ENCODE results near the gene SYT8. TPM values are rescaled to one million over a fixed set of nuclear protein-coding genes. Genes with fewer than 3 reads are reported as not detected.

Gene SYT8
- total RNA-seq, 2 experiments from 2014 or later = not detected

GRCh38 chr11:1820463-1821325 is 14.1 kb upstream of the SYT8 start:
- H3K36me3 Mint-ChIP-seq (ENCODE audit: low read depth) = no peaks in the 10 kb centered on the region

DNA sequence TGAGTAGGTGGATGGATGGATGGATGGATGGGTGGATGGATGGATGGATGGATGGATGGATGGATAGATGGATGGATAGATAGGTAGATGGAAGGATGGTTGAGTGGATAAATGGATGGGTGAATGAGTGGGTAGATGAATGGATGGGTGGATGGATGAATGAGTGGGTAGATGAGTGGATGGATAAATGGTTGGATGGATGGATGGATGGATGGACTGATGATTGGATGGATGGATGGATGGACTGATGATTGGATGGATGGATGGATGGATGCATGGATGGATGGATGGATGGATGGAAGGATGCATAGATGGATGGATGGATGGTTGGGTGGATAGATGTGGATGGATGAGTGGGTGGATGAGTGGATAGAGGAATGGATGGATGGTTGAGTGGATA is 13.2 kb upstream of the SYT8 start:
- no peaks in the 10 kb centered on the region for H3K4me1 Mint-ChIP-seq (ENCODE audit: low read depth)
- DNase-seq = no peak
- H3K27ac Mint-ChIP-seq = no peak overlapping the region
- H3K36me3 Mint-ChIP-seq (ENCODE audit: low read depth) = no peaks in the 10 kb centered on the region
- peaks cover 9% of the 10 kb centered on the region for H3K27me3 Mint-ChIP-seq (ENCODE audit: low read depth)
- no peak for ATAC-seq
- peaks cover 13% of the 10 kb centered on the region for H3K9me3 Mint-ChIP-seq (ENCODE audit: insufficient read depth)
- ChIA-PET CTCF (no interaction called here), POLR2A (no interaction called here)
- no peak overlapping the region for H3K4me3 Mint-ChIP-seq

More at GRCh38 chr11:1820463-1821325, 14.1 kb upstream of the SYT8 start:
- ChIA-PET CTCF (interaction anchor here (1.3 to 1.5 kb wide), 2 partner anchors 127 to 168 kb away, joined by 3 to 10 read pairs; no protein-coding TSS in a partner anchor), POLR2A (no interaction called here)
- Mint-ChIP-seq H3K4me1 (ENCODE audit: low read depth) (no peaks in the 10 kb centered on the region), H3K4me3 (no peak overlapping the region), H3K9me3 (ENCODE audit: insufficient read depth) (peaks cover 13% of the 10 kb centered on the region), H3K27ac (no peak overlapping the region), H3K27me3 (ENCODE audit: low read depth) (peaks cover 9% of the 10 kb centered on the region)
- DNase-seq (no peak), ATAC-seq (no peak)

GRCh38 chr11:1822648-1823375 is 12.0 kb upstream of the SYT8 start:
- Mint-ChIP-seq H3K4me3 (no peak overlapping the region), H3K27ac (no peak overlapping the region), H3K4me1 (ENCODE audit: low read depth) (no peaks in the 10 kb centered on the region), H3K27me3 (ENCODE audit: low read depth) (peaks cover 2% of the 10 kb centered on the region), H3K36me3 (ENCODE audit: low read depth) (no peaks in the 10 kb centered on the region), H3K9me3 (ENCODE audit: insufficient read depth) (peaks cover 6% of the 10 kb centered on the region)
- ATAC-seq (no peak), DNase-seq (no peak)
- ChIA-PET CTCF (interaction anchor here (0.6 to 1.7 kb wide), 5 partner anchors 9 to 170 kb away, joined by 3 to 6 read pairs (median 3); no protein-coding TSS in a partner anchor), POLR2A (no interaction called here)

GRCh38 chr11:1823376-1824220 is 11.2 kb upstream of the SYT8 start:
- ChIA-PET POLR2A (no interaction called here), CTCF (interaction anchor here (0.7 to 1.7 kb wide), 4 partner anchors 9 to 171 kb away, joined by 3 to 6 read pairs (median 4); no protein-coding TSS in a partner anchor)
- Mint-ChIP-seq H3K4me1 (ENCODE audit: low read depth) (no peaks in the 10 kb centered on the region), H3K4me3 (no peak overlapping the region), H3K36me3 (ENCODE audit: low read depth) (no peaks in the 10 kb centered on the region), H3K9me3 (ENCODE audit: insufficient read depth) (peaks cover 2% of the 10 kb centered on the region), H3K27me3 (ENCODE audit: low read depth) (no peaks in the 10 kb centered on the region), H3K27ac (no peak overlapping the region)
- ATAC-seq (no peak), DNase-seq (no peak)

GRCh38 chr11:1824221-1825038 is 10.4 kb upstream of the SYT8 start:
- Mint-ChIP-seq H3K4me1 (ENCODE audit: low read depth) (no peaks in the 10 kb centered on the region), H3K27ac (no peak overlapping the region), H3K36me3 (ENCODE audit: low read depth) (no peaks in the 10 kb centered on the region), H3K9me3 (ENCODE audit: insufficient read depth) (no peaks in the 10 kb centered on the region), H3K27me3 (ENCODE audit: low read depth) (no peaks in the 10 kb centered on the region), H3K4me3 (no peak overlapping the region)
- ATAC-seq = no peak
- ChIA-PET POLR2A (no interaction called here), CTCF (interaction anchor here (0.7 to 1.1 kb wide), 2 partner anchors 9 to 172 kb away, joined by 3 to 5 read pairs; no protein-coding TSS in a partner anchor)
- no peak for DNase-seq

GRCh38 chr11:1825039-1825740 is 9.6 kb upstream of the SYT8 start:
- Mint-ChIP-seq H3K27ac (no peak overlapping the region), H3K9me3 (ENCODE audit: insufficient read depth) (no peaks in the 10 kb centered on the region), H3K27me3 (ENCODE audit: low read depth) (no peaks in the 10 kb centered on the region), H3K36me3 (ENCODE audit: low read depth) (no peaks in the 10 kb centered on the region), H3K4me1 (ENCODE audit: low read depth) (no peaks in the 10 kb centered on the region), H3K4me3 (no peak overlapping the region)
- ATAC-seq (peak; percentile 38), DNase-seq (no peak)
- POLR2A ChIA-PET = no interaction called here
- CTCF ChIA-PET = interaction anchor here (1.0 to 1.1 kb wide), 2 partner anchors 131 to 172 kb away, joined by 4 to 5 read pairs; no protein-coding TSS in a partner anchor

DNA sequence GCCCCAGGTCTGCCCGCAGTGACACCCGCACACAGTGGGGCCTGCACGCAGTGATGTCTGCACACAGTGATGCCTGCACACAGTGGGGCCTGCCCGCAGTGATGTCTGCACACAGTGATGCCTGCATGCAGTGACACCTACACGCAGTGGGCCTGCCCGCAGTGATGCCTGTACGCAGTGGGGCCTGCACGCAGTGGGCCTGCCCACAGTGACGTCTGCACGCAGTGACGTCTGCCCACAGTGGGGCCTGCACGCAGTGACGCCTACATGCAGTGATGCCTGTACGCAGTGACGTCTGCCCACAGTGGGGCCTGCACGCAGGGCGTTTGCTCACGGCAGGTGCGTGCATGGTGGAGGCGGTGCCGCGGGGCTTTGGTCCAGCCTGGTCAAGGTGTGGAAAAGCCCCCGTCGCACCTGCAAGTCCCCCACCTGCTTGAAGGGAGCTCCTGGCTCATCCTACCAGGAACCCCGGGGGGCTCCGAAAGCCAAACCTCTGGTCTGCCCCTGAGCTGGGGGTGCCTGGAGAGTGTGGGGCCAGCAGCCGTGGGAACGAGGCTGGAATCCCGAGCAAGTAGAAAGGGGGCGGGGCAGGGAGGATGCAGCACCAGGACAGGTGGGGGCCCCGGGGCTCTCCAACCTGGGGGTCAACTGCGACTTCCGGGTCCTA is 8.9 kb upstream of the SYT8 start:
- CTCF ChIA-PET = interaction anchor here (1.0 kb wide), 1 partner anchor 132 kb away, joined by 4 read pairs; no protein-coding TSS in a partner anchor
- H3K36me3 Mint-ChIP-seq (ENCODE audit: low read depth) = no peaks in the 10 kb centered on the region
- no peaks in the 10 kb centered on the region for H3K4me1 Mint-ChIP-seq (ENCODE audit: low read depth)
- POLR2A ChIA-PET = no interaction called here
- ATAC-seq (no peak), DNase-seq (no peak)
- H3K27me3 Mint-ChIP-seq (ENCODE audit: low read depth) = no peaks in the 10 kb centered on the region
- H3K9me3 Mint-ChIP-seq (ENCODE audit: insufficient read depth) = no peaks in the 10 kb centered on the region
- no peak overlapping the region for H3K27ac Mint-ChIP-seq
- H3K4me3 Mint-ChIP-seq = no peak overlapping the region

GRCh38 chr11:1826552-1827094 is 8.2 kb upstream of the SYT8 start:
- Mint-ChIP-seq H3K36me3 (ENCODE audit: low read depth) (no peaks in the 10 kb centered on the region), H3K27me3 (ENCODE audit: low read depth) (no peaks in the 10 kb centered on the region), H3K27ac (no peak overlapping the region), H3K4me3 (no peak overlapping the region), H3K4me1 (ENCODE audit: low read depth) (no peaks in the 10 kb centered on the region), H3K9me3 (ENCODE audit: insufficient read depth) (no peaks in the 10 kb centered on the region)
- ATAC-seq (no peak), DNase-seq (no peak)
- CTCF ChIA-PET = interaction anchor here (1.0 to 8.5 kb wide), 2 partner anchors 133 to 134 kb away, joined by 4 to 311 read pairs; no protein-coding TSS in a partner anchor
- POLR2A ChIA-PET = no interaction called here

- H3K4me3 Mint-ChIP-seq = no peak overlapping the region
- H3K36me3 Mint-ChIP-seq (ENCODE audit: low read depth) = no peaks in the 10 kb centered on the region
- ATAC-seq (no peak), DNase-seq (no peak)
- H3K27me3 Mint-ChIP-seq (ENCODE audit: low read depth) = no peaks in the 10 kb centered on the region
- ChIA-PET POLR2A (no interaction called here), CTCF (interaction anchor here (8.5 kb wide), 1 partner anchor 134 kb away, joined by 311 read pairs; no protein-coding TSS in a partner anchor)
- H3K9me3 Mint-ChIP-seq (ENCODE audit: insufficient read depth) = no peaks in the 10 kb centered on the region
- H3K27ac Mint-ChIP-seq = no peak overlapping the region
- no peaks in the 10 kb centered on the region for H3K4me1 Mint-ChIP-seq (ENCODE audit: low read depth)
Observed at GRCh38 chr11:1827095-1827813, 7.5 kb upstream of the SYT8 start.

Data from activated CD8-positive, alpha-beta T cell treated with anti-CD3 and anti-CD28 coated beads, Interleukin-2, amount 10 ng/mL, durations not matched to agents 7 days and 5 days (primary cell).